Trophoblast cell (in vitro differentiated cells and primary cell): ENCODE results near the gene UPK3B.
"Not testable (repeated sequence)": the region's sequence is repeated elsewhere in the genome, so short reads cannot be mapped to it uniquely, and the experiment has no call there.

Experiments
- DNase-seq, 2 donors: peaks; one replicate each; pipeline ENCODE4 v3.0.0-alpha.2; 2016
- H2AFZ ChIP-seq: 2 replicates; pipeline ENCODE4 v1.6.1; 2013; ENCODE audit warnings: low read length, moderate library complexity, mild to moderate bottlenecking; ENCODE audit not compliant: insufficient read depth, poor library complexity
- H2AK5ac ChIP-seq: 2 replicates; pipeline ENCODE4 v1.6.1; 2013; ENCODE audit warnings: mild to moderate bottlenecking, low read length
- H2BK120ac ChIP-seq: 2 replicates; pipeline ENCODE4 v1.6.1; 2013; ENCODE audit warnings: low read length, mild to moderate bottlenecking, moderate library complexity; ENCODE audit not compliant: insufficient read depth, poor library complexity
- H2BK12ac ChIP-seq: 2 replicates; pipeline ENCODE4 v1.6.1; 2013; ENCODE audit warnings: mild to moderate bottlenecking, low read length, moderate library complexity
- H2BK5ac ChIP-seq: 2 replicates; pipeline ENCODE4 v1.6.1; 2013; ENCODE audit warnings: low read length, low read depth, moderate library complexity, mild to moderate bottlenecking; ENCODE audit not compliant: poor library complexity
- H3K14ac ChIP-seq: 2 replicates; pipeline ENCODE4 v1.6.1; 2013; ENCODE audit warnings: mild to moderate bottlenecking, low read length
- H3K18ac ChIP-seq: 2 replicates; pipeline ENCODE4 v1.6.1; 2013; ENCODE audit warnings: mild to moderate bottlenecking, low read length
- H3K23ac ChIP-seq: 2 replicates; pipeline ENCODE4 v1.6.1; 2013; ENCODE audit warnings: low read length
- H3K27ac ChIP-seq: 2 replicates; pipeline ENCODE4 v1.5.1; 2013; ENCODE audit warnings: low read depth, mild to moderate bottlenecking, inconsistent platforms, low read length, moderate library complexity
- H3K27me3 ChIP-seq: 2 replicates; pipeline ENCODE4 v1.6.1; 2013; ENCODE audit warnings: inconsistent platforms, mild to moderate bottlenecking, low read length, moderate library complexity; ENCODE audit not compliant: insufficient read depth
- H3K36me3 ChIP-seq, 2 experiments: 1 replicate in 1 of 2; 2 replicates in 1 of 2; pipeline ENCODE4 v1.6.1; 2013; ENCODE audit warnings: low read length in 2 of 2, mild to moderate bottlenecking in 2 of 2, moderate library complexity in 1 of 2; ENCODE audit not compliant: insufficient read depth in 2 of 2, control insufficient read depth in 1 of 2
- H3K4ac ChIP-seq: 2 replicates; pipeline ENCODE4 v1.6.1; 2013; ENCODE audit warnings: low read depth, mild to moderate bottlenecking, low read length, moderate library complexity
- H3K4me1 ChIP-seq, 2 experiments: 1 replicate in 1 of 2; 2 replicates in 1 of 2; pipeline ENCODE4 v1.6.1; 2013; ENCODE audit warnings: low read length in 2 of 2, mild to moderate bottlenecking in 2 of 2, moderate library complexity in 1 of 2; ENCODE audit not compliant: insufficient read depth in 2 of 2, control insufficient read depth in 1 of 2
- H3K4me2 ChIP-seq: 2 replicates; pipeline ENCODE4 v1.6.1; 2013; ENCODE audit warnings: inconsistent platforms, mild to moderate bottlenecking, low read length, moderate library complexity
- H3K4me3 ChIP-seq: 2 replicates; pipeline ENCODE4 v1.5.1; 2013; ENCODE audit warnings: mild to moderate bottlenecking, low read depth, low read length, inconsistent platforms
- H3K79me1 ChIP-seq: one replicate; pipeline ENCODE4 v1.6.1; 2013; ENCODE audit warnings: low read length
- H3K79me2 ChIP-seq: 2 replicates; pipeline ENCODE4 v1.6.1; 2013; ENCODE audit warnings: low read length, mild to moderate bottlenecking; ENCODE audit not compliant: control insufficient read depth, insufficient read depth, poor library complexity
- H3K9ac ChIP-seq: 2 replicates; pipeline ENCODE4 v1.6.1; 2013; ENCODE audit warnings: mild to moderate bottlenecking, low read length
- H3K9me3 ChIP-seq: 2 replicates; pipeline ENCODE4 v1.6.1; 2013; ENCODE audit warnings: low read depth, mild to moderate bottlenecking, control low read depth, inconsistent platforms, low read length; ENCODE audit not compliant: insufficient read depth
- H4K12ac ChIP-seq: 2 replicates; pipeline ENCODE4 v1.6.1; 2013; ENCODE audit warnings: low read depth, mild to moderate bottlenecking, low read length, moderate library complexity
- H4K8ac ChIP-seq: 2 replicates; pipeline ENCODE4 v1.6.1; 2013; ENCODE audit warnings: low read depth, mild to moderate bottlenecking, low read length, moderate library complexity
- H4K91ac ChIP-seq: one replicate; pipeline ENCODE4 v1.6.1; 2013; ENCODE audit warnings: low read depth, mild to moderate bottlenecking, low read length, moderate library complexity
- WGBS: extraction: QIAGEN DNeasy Blood & Tissue Kit; methylation state at CpG from one replicate; pipeline ENCODE4 v1.1.7; 2013; ENCODE audit warnings: missing lambda C conversion rate; ENCODE audit not compliant: insufficient read length, insufficient coverage; ENCODE audit errors: extremely low coverage; 5-methylcytosine and 5-hydroxymethylcytosine counted together

The UPK3B gene

GRCh38 chr7:76480403-76481253, 29.7 kb upstream of the UPK3B start:
- H3K4me3 ChIP-seq, H3K4ac ChIP-seq, H3K4me1 ChIP-seq, H3K9me3 ChIP-seq, H4K91ac ChIP-seq, DNase-seq, H2BK5ac ChIP-seq, H3K14ac ChIP-seq, H3K9ac ChIP-seq, H2AK5ac ChIP-seq, H3K79me2 ChIP-seq, H3K4me2 ChIP-seq, H4K12ac ChIP-seq, H3K79me1 ChIP-seq, H2AFZ ChIP-seq, H3K27ac ChIP-seq, H2BK120ac ChIP-seq, H3K27me3 ChIP-seq, H2BK12ac ChIP-seq, H3K18ac ChIP-seq, H3K23ac ChIP-seq, H4K8ac ChIP-seq: not testable (repeated sequence)
- WGBS = no CpG with 5 or more reads among the region's 29 CpGs
- peaks cover 14 to 17% of the 10 kb centered on the region in 2 experiments for H3K36me3 ChIP-seq

- H3K14ac ChIP-seq, H3K27ac ChIP-seq, H3K18ac ChIP-seq, H3K4me1 ChIP-seq, H4K12ac ChIP-seq, H2AK5ac ChIP-seq, H2BK5ac ChIP-seq, DNase-seq, H3K4me2 ChIP-seq, H2BK120ac ChIP-seq, H3K23ac ChIP-seq, H3K79me1 ChIP-seq, H3K79me2 ChIP-seq, H3K9ac ChIP-seq, H3K27me3 ChIP-seq, H2BK12ac ChIP-seq, H4K8ac ChIP-seq, H4K91ac ChIP-seq, H2AFZ ChIP-seq, H3K4ac ChIP-seq, H3K9me3 ChIP-seq, H3K4me3 ChIP-seq: not testable (repeated sequence)
- no CpG with 5 or more reads among the region's 24 CpGs for WGBS
- H3K36me3 ChIP-seq = peaks cover 13 to 15% of the 10 kb centered on the region in 2 experiments
Observed at GRCh38 chr7:76482660-76483059, 27.7 kb upstream of the UPK3B start.

GRCh38 chr7:76483081-76483480, 27.3 kb upstream of the UPK3B start:
- H4K91ac ChIP-seq, H3K4me2 ChIP-seq, H3K14ac ChIP-seq, H2AFZ ChIP-seq, H3K27me3 ChIP-seq, H4K12ac ChIP-seq, H3K4ac ChIP-seq, H3K23ac ChIP-seq, H4K8ac ChIP-seq, DNase-seq, H2AK5ac ChIP-seq, H3K79me1 ChIP-seq, H2BK120ac ChIP-seq, H2BK5ac ChIP-seq, H3K4me1 ChIP-seq, H3K27ac ChIP-seq, H3K79me2 ChIP-seq, H3K9ac ChIP-seq, H3K18ac ChIP-seq, H3K4me3 ChIP-seq, H3K9me3 ChIP-seq, H2BK12ac ChIP-seq: not testable (repeated sequence)
- peaks cover 13 to 15% of the 10 kb centered on the region in 2 experiments for H3K36me3 ChIP-seq
- WGBS = no CpG with 5 or more reads among the region's 17 CpGs

GRCh38 chr7:76484456-76484855, 25.9 kb upstream of the UPK3B start:
- not testable (repeated sequence) for H3K27me3 ChIP-seq, H4K91ac ChIP-seq, H2BK5ac ChIP-seq, H3K4me2 ChIP-seq, H3K79me1 ChIP-seq, H3K9ac ChIP-seq, H2AFZ ChIP-seq, H2AK5ac ChIP-seq, H3K18ac ChIP-seq, H3K4me3 ChIP-seq, H3K9me3 ChIP-seq, DNase-seq, H2BK12ac ChIP-seq, H2BK120ac ChIP-seq, H4K12ac ChIP-seq, H3K23ac ChIP-seq, H3K27ac ChIP-seq, H3K79me2 ChIP-seq, H4K8ac ChIP-seq, H3K4me1 ChIP-seq, H3K4ac ChIP-seq, H3K14ac ChIP-seq
- WGBS = no CpG with 5 or more reads among the region's 12 CpGs
- peaks cover 13 to 15% of the 10 kb centered on the region in 2 experiments for H3K36me3 ChIP-seq
